GM21825 (cell line): ENCODE data around the gene EFCAB11.
"Not testable (repeated sequence)": the region's sequence is repeated elsewhere in the genome, so short reads cannot be mapped to it uniquely, and the experiment has no call there.

Experiments
- ATAC-seq: cut with Tn5 transposase; IDR thresholded peaks from one replicate; pipeline ENCODE4 v1.9.1; 2021; ENCODE audit warnings: mild to moderate bottlenecking, moderate library complexity; ENCODE audit not compliant: unreplicated experiment

EFCAB11 gene

GRCh38 chr14:89874091-89874490, 80.4 kb downstream of the EFCAB11 start:
- ATAC-seq = not testable (repeated sequence)

- no peak for ATAC-seq
Measured at GRCh38 chr14:89870316-89870715, 84.2 kb downstream of the EFCAB11 start.

GRCh38 chr14:89869606-89870005, 84.9 kb downstream of the EFCAB11 start:
- ATAC-seq = no peak

- no peak for ATAC-seq
Measured at GRCh38 chr14:89866458-89866857, 88.1 kb downstream of the EFCAB11 start.

- ATAC-seq = no peak
Measured at GRCh38 chr14:89865153-89865552, 89.4 kb downstream of the EFCAB11 start.

- no peak for ATAC-seq
Measured at GRCh38 chr14:89862856-89863255, 91.7 kb downstream of the EFCAB11 start.

GRCh38 chr14:89861630-89862029, 92.9 kb downstream of the EFCAB11 start:
- ATAC-seq = no peak

- no peak for ATAC-seq
Measured at GRCh38 chr14:89858089-89858488, 96.4 kb downstream of the EFCAB11 start.

- no peak for ATAC-seq
Measured at GRCh38 chr14:89856871-89857345, 97.6 kb downstream of the EFCAB11 start.

- ATAC-seq = no peak
Measured at GRCh38 chr14:89855961-89856656, 98.4 kb downstream of the EFCAB11 start.

GRCh38 chr14:89853936-89854693, 100.4 kb downstream of the EFCAB11 start:
- no peak for ATAC-seq

- ATAC-seq = no peak
Measured at GRCh38 chr14:89851106-89851505, 103.4 kb downstream of the EFCAB11 start.

GRCh38 chr14:89849931-89850330, 104.6 kb downstream of the EFCAB11 start:
- ATAC-seq = no peak

- no peak for ATAC-seq
Measured at GRCh38 chr14:89848165-89848564, 106.4 kb downstream of the EFCAB11 start.

- ATAC-seq = no peak
Measured at GRCh38 chr14:89845346-89845745, 109.2 kb downstream of the EFCAB11 start.

GRCh38 chr14:89844508-89844907, 110.0 kb downstream of the EFCAB11 start:
- no peak for ATAC-seq

GRCh38 chr14:89842837-89843236, 111.7 kb downstream of the EFCAB11 start:
- no peak for ATAC-seq

GRCh38 chr14:89841851-89842250, 112.7 kb downstream of the EFCAB11 start:
- no peak for ATAC-seq

GRCh38 chr14:89836830-89837469, 117.6 kb downstream of the EFCAB11 start:
- no peak for ATAC-seq

- no peak for ATAC-seq
Measured at GRCh38 chr14:89833661-89834060, 120.9 kb downstream of the EFCAB11 start.

- ATAC-seq = no peak
Measured at GRCh38 chr14:89833120-89833532, 121.4 kb downstream of the EFCAB11 start.
